K562 (cell line): Measurements from ENCODE around the gene MPPED2. TPM values are rescaled to one million over a fixed set of nuclear protein-coding genes. Genes with fewer than 3 reads are reported as not detected.

Source experiments
- ATAC-seq: fragments of 200-7000 bp; cut with Tn5 transposase; 3 replicates; pipeline ENCODE4 v1.9.1; 2020; ENCODE audit warnings: moderate library complexity
- BruUV-seq: library from RNA; stranded (reverse); fragments of 400-500 nt; replicated peaks from 2 replicates; lab custom pipeline; 2021; lab: Mats Ljungman, UMichigan
- CTCF ChIA-PET: fragments of 300-600 bp; formaldehyde crosslinking; extraction: SDS; loops from one replicate; lab custom pipeline; 2021; ENCODE audit warnings: low intra/inter-chr PET ratio; lab: Yijun Ruan, JAX
- POLR2A ChIA-PET: fragments of 300-600, 350-650 bp; sonication (Branson Sonifier 250); formaldehyde crosslinking; extraction: SDS; loops from one replicate; lab custom pipeline; 2021; ENCODE audit warnings: antibody characterized with exemption, inconsistent platforms; lab: Yijun Ruan, JAX
- DNase-seq, 4 experiments: peaks; one replicate each; pipeline versions ENCODE4 v3.0.0 to v3.0.0-alpha.2; 2011 to 2018; ENCODE audit warnings: low spot score in 3 of 4, mixed read lengths in 3 of 4; ENCODE audit errors: extremely low read depth in 1 of 4
- FAIRE-seq: peaks from 2 replicates; lab custom pipeline; 2011; peaks lifted over from hg19 to GRCh38; lab: Jason Lieb, UNC
- H2AFZ ChIP-seq: 2 replicates; pipeline ENCODE4 v1.6.0; 2011; ENCODE audit warnings: low read depth, low read length, control low read depth, inconsistent platforms
- H3K27ac ChIP-seq: fragments of 200-600 bp; 3 replicates; pipeline ENCODE4 v1.8.0; 2011; ENCODE audit warnings: low read depth, mild to moderate bottlenecking, control low read depth, inconsistent platforms, low read length, moderate library complexity, mixed read lengths; ENCODE audit errors: extremely low read depth
- H3K27me3 ChIP-seq, 2 experiments: fragments of 300-600 bp in 1 of 2; 2 replicates in 1 of 2; 3 replicates in 1 of 2; pipeline versions ENCODE4 v1.6.0 to v1.8.0; 2011; ENCODE audit warnings: inconsistent platforms in 2 of 2, low read length in 2 of 2, mild to moderate bottlenecking in 1 of 2, mixed read lengths in 1 of 2, moderate library complexity in 1 of 2; ENCODE audit not compliant: control insufficient read depth in 2 of 2, insufficient read depth in 2 of 2
- H3K36me3 ChIP-seq: fragments of 300-600 bp; 3 replicates; pipeline ENCODE4 v1.8.0; 2011; ENCODE audit warnings: mild to moderate bottlenecking, low read length, inconsistent platforms; ENCODE audit not compliant: control insufficient read depth, insufficient read depth
- H3K4me1 ChIP-seq, 2 experiments: fragments of 200-600 bp in 1 of 2; replicated peaks in 1 of 2; 2 replicates in 1 of 2; 3 replicates in 1 of 2; pipeline versions ENCODE4 v1.5.1 to v1.8.0; 2011; ENCODE audit warnings: inconsistent platforms in 2 of 2, low read length in 2 of 2, mild to moderate bottlenecking in 1 of 2, mixed read lengths in 1 of 2, moderate library complexity in 1 of 2; ENCODE audit not compliant: control insufficient read depth in 2 of 2, insufficient read depth in 2 of 2
- H3K4me2 ChIP-seq: 2 replicates; pipeline ENCODE4 v1.6.1; 2011; ENCODE audit warnings: low read length, control low read depth, inconsistent platforms, mixed read lengths; ENCODE audit not compliant: insufficient read depth
- H3K4me3 ChIP-seq: fragments of 200-600 bp; sonication (generic), shearing (Covaris generic); 2 replicates; pipeline ENCODE4 v1.5.1; 2016; ENCODE audit warnings: control low read depth, inconsistent platforms
- H3K79me2 ChIP-seq: fragments of 200-600 bp; 3 replicates; pipeline ENCODE4 v1.8.0; 2011; ENCODE audit warnings: low read length, inconsistent platforms; ENCODE audit not compliant: control insufficient read depth, insufficient read depth
- H3K9ac ChIP-seq, 2 experiments: 2 replicates each; pipeline versions ENCODE4 v1.6.0 to v1.6.1; 2011; ENCODE audit warnings: low read depth in 2 of 2, low read length in 2 of 2, control low read depth in 1 of 2, inconsistent platforms in 1 of 2, mild to moderate bottlenecking in 1 of 2, mixed read lengths in 1 of 2; ENCODE audit not compliant: insufficient read depth in 1 of 2
- H3K9me1 ChIP-seq: one replicate; pipeline ENCODE4 v1.6.0; 2011; ENCODE audit warnings: inconsistent platforms, mild to moderate bottlenecking, low read length, moderate library complexity; ENCODE audit not compliant: control insufficient read depth, insufficient read depth
- H3K9me3 ChIP-seq: replicated peaks from 2 replicates; pipeline ENCODE4 v1.5.1; 2011; ENCODE audit warnings: low read depth, low read length, inconsistent platforms; ENCODE audit not compliant: control insufficient read depth, insufficient read depth
- H4K20me1 ChIP-seq: replicated peaks from 2 replicates; pipeline ENCODE4 v1.6.1; 2011; ENCODE audit warnings: low read length, inconsistent platforms, mixed read lengths; ENCODE audit not compliant: control insufficient read depth, insufficient read depth
- NR2C2 ChIP-seq, 2 experiments: fragments of 200-800 bp in 1 of 2; sonication (Bioruptor generic) in 1 of 2; sonication (generic) in 1 of 2; formaldehyde crosslinking in 1 of 2; IDR thresholded peaks; 2 replicates each; pipeline versions ENCODE4 v1.6.1 to v1.8.0; 2016 to 2022; ENCODE audit warnings: mild to moderate bottlenecking in 1 of 2, missing compliant biosample characterization in 1 of 2, missing genetic modification characterization in 1 of 2, missing genetic modification reagents in 1 of 2
- SOX6 ChIP-seq: fragments of 450-650 bp; IDR thresholded peaks from 2 replicates; pipeline ENCODE4 v1.6.1; 2014; ENCODE audit warnings: mild to moderate bottlenecking
- TRIM24 ChIP-seq, 2 experiments: fragments of 450-650 bp; IDR thresholded peaks; 2 replicates each; pipeline ENCODE4 v1.6.1; 2016
- ZBTB1 ChIP-seq: sonication (generic); formaldehyde crosslinking; IDR thresholded peaks from 2 replicates; pipeline ENCODE4 v1.8.1; 2023; ENCODE audit warnings: missing genetic modification reagents, low read depth, mild to moderate bottlenecking, borderline replicate concordance
- ZC3H11A ChIP-seq: IDR thresholded peaks from 2 replicates; pipeline ENCODE4 v1.6.1; 2012; ENCODE audit warnings: low read depth, low read length, improper control_type of control experiment
- ZNF239 ChIP-seq: fragments of 250-450 bp; sonication (Bioruptor Pico); IDR thresholded peaks from 2 replicates; pipeline ENCODE4 v1.4.0; 2020; ENCODE audit warnings: mild to moderate bottlenecking
- ZNF583 ChIP-seq: fragments of 250-450 bp; sonication (Bioruptor Pico); IDR thresholded peaks from 2 replicates; pipeline ENCODE4 v1.4.0; 2020
- ZNF584 ChIP-seq: fragments of 200-800 bp; sonication (Bioruptor generic); IDR thresholded peaks from 2 replicates; pipeline ENCODE4 v1.6.1; 2016; ENCODE audit warnings: low read depth, mild to moderate bottlenecking, missing genetic modification characterization, missing compliant biosample characterization
- WGBS: fragments of 100-300 bp; shearing (Covaris generic); methylation state at CpG from one replicate; pipeline ENCODE4 v1.1.6; 2016; ENCODE audit warnings: low coverage, mixed read lengths; ENCODE audit not compliant: insufficient coverage; ENCODE audit errors: missing lambda C conversion rate; 5-methylcytosine and 5-hydroxymethylcytosine counted together
- in situ Hi-C: fragments of 300-500 bp; cut with MboI; formaldehyde crosslinking; loops from 4 replicates; pipeline ENCODE4 v1.15.0; 2018; ENCODE audit warnings: inconsistent platforms, mixed read lengths
- intact Hi-C: fragments of 100-400 bp; cut with micrococcal nuclease; formaldehyde crosslinking; loops from 2 replicates; pipeline ENCODE4 v1.14.2; 2022
- polyA plus RNA-seq, 8 experiments: library from polyadenylated mRNA; depleted of rRNA in 4 of 8; stranded (reverse) in 5 of 8; unstranded in 3 of 8; fragments of >200 nt; fragmentation: Nextera tagmentation in 2 of 8; fragmentation: Illumina TruSeq in 1 of 8; extraction: Ambion mirVana in 2 of 8; extraction: Trizol in 1 of 8; gene quantifications; 2 replicates each; pipeline versions ENCODE4 v1.2.1 to v1.2.3, GENCODE V29; 2011 to 2014; ENCODE audit warnings: inconsistent platforms in 1 of 8, missing spikeins in 1 of 8
- total RNA-seq, 7 experiments: library from RNA; depleted of rRNA in 6 of 7; stranded (reverse); fragments of >200 nt in 6 of 7; fragmentation: Illumina TruSeq in 2 of 7; extraction: Trizol in 2 of 7; gene quantifications; 2 replicates each; pipeline versions ENCODE4 v1.2.1 to v1.2.3, GENCODE V29; 2011 to 2021; ENCODE audit warnings: low replicate concordance in 1 of 7
- TF ChIP-seq, protein P1 (sequence below): sonication (generic); formaldehyde crosslinking; IDR thresholded peaks from 2 replicates; pipeline ENCODE4 v1.9.0; 2022; ENCODE audit warnings: mild to moderate bottlenecking, missing genetic modification reagents
- TF ChIP-seq, protein P2 (sequence below): sonication (generic); formaldehyde crosslinking; IDR thresholded peaks from 2 replicates; pipeline ENCODE4 v1.5.0; 2020; ENCODE audit warnings: missing genetic modification reagents
- TF ChIP-seq, protein P3 (sequence below): fragments of 450-650 bp; IDR thresholded peaks from 2 replicates; pipeline ENCODE4 v1.6.1; 2017; ENCODE audit warnings: antibody characterized with exemption
- TF ChIP-seq, protein P4 (sequence below): sonication (generic); formaldehyde crosslinking; IDR thresholded peaks from 2 replicates; pipeline ENCODE4 v1.8.0; 2022; ENCODE audit warnings: mild to moderate bottlenecking, missing genetic modification reagents

Gene MPPED2
- total and polyA plus RNA-seq, 9 of the 15 experiments (the other 6 are each of a cell fraction or from before 2014, with no cell fraction given) = not detected

DNA sequence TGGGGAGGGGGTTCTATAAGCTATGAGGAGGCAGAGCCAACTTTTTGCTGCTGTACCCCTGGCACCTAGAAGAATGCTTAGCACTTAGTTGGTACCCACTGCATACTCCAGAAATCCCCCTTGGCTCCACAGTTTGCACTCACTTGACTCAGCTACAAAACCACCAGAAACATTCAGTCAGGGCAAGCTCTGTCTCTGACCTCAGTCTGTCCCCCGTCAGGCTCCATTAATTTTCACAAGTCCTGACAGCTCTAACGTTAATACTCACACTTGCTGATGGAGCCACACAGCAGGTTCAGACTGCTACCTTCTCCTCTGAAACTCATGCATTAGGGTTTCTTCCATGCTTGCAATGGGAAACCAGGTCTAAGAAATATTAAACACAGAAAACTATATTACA is 81.7 kb downstream of the MPPED2 start:
- Histone ChIP-seq H3K9me3 (no peaks in the 10 kb centered on the region), H3K36me3 (no peaks in the 10 kb centered on the region), H2AFZ (no peak overlapping the region), H3K79me2 (no peaks in the 10 kb centered on the region), H3K9ac (no peak overlapping the region), H3K4me2 (no peak overlapping the region), H4K20me1 (no peaks in the 10 kb centered on the region), H3K9me1 (no peaks in the 10 kb centered on the region), H3K4me3 (no peak overlapping the region), H3K27ac (no peak overlapping the region), H3K4me1 (no peaks in the 10 kb centered on the region), H3K27me3 (no peaks in the 10 kb centered on the region)
- intact Hi-C loops = no loop called here
- 0% methylated on average over 2 of the region's 2 CpGs for WGBS
- no peak for FAIRE-seq
- no TSS peak for BruUV-seq
- TF ChIP-seq NR2C2 (CRISPR knock-in tag; IDR thresholded peaks at IDR 0.05) = no peak
- TF ChIP-seq NR2C2 (tag; IDR thresholded peaks at IDR 0.05) = no peak
- TF ChIP-seq ZC3H11A = no peak
- in situ Hi-C loops = no loop called here
- no peak for DNase-seq
- POLR2A ChIA-PET = no interaction called here
- ATAC-seq = no peak
- CTCF ChIA-PET = no interaction called here

DNA sequence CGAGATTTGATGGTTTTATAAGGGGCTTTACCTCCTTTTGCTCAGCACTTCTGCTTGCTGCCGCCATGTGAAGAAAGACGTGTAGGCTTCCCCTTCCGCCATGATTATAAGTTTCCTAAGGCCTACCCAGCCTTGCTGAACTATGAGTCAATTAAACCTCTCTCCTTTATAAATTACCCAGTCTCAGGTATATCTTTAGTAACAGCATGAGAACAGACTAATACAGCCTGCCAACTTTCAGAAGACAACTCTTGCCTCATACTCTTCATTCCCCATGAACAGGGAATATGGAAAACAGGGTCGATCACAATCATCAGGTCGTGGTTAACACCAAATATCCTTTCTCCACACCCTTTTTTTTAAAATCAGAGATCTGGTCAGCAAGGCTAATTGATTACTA is 83.0 kb downstream of the MPPED2 start:
- in situ Hi-C loops = no loop called here
- TF ChIP-seq TRIM24 (IDR thresholded peaks at IDR 0.05) (no peak), ZNF583 (no peak), ZBTB1 (CRISPR knock-in tag) (no peak), ZNF584 (CRISPR knock-in tag) (no peak), ZNF239 (CRISPR knock-in tag) (no peak), SOX6 (no peak)
- TF ChIP-seq, protein P1, sequence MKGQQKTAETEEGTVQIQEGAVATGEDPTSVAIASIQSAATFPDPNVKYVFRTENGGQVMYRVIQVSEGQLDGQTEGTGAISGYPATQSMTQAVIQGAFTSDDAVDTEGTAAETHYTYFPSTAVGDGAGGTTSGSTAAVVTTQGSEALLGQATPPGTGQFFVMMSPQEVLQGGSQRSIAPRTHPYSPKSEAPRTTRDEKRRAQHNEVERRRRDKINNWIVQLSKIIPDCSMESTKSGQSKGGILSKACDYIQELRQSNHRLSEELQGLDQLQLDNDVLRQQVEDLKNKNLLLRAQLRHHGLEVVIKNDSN (CRISPR knock-in tag) = no peak
- TF ChIP-seq, protein P2, sequence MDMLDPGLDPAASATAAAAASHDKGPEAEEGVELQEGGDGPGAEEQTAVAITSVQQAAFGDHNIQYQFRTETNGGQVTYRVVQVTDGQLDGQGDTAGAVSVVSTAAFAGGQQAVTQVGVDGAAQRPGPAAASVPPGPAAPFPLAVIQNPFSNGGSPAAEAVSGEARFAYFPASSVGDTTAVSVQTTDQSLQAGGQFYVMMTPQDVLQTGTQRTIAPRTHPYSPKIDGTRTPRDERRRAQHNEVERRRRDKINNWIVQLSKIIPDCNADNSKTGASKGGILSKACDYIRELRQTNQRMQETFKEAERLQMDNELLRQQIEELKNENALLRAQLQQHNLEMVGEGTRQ (CRISPR knock-in tag) = no peak
- TF ChIP-seq, protein P3, sequence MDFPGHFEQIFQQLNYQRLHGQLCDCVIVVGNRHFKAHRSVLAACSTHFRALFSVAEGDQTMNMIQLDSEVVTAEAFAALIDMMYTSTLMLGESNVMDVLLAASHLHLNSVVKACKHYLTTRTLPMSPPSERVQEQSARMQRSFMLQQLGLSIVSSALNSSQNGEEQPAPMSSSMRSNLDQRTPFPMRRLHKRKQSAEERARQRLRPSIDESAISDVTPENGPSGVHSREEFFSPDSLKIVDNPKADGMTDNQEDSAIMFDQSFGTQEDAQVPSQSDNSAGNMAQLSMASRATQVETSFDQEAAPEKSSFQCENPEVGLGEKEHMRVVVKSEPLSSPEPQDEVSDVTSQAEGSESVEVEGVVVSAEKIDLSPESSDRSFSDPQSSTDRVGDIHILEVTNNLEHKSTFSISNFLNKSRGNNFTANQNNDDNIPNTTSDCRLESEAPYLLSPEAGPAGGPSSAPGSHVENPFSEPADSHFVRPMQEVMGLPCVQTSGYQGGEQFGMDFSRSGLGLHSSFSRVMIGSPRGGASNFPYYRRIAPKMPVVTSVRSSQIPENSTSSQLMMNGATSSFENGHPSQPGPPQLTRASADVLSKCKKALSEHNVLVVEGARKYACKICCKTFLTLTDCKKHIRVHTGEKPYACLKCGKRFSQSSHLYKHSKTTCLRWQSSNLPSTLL = no peak
- TF ChIP-seq, protein P4, sequence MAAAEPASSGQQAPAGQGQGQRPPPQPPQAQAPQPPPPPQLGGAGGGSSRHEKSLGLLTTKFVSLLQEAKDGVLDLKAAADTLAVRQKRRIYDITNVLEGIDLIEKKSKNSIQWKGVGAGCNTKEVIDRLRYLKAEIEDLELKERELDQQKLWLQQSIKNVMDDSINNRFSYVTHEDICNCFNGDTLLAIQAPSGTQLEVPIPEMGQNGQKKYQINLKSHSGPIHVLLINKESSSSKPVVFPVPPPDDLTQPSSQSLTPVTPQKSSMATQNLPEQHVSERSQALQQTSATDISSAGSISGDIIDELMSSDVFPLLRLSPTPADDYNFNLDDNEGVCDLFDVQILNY (CRISPR knock-in tag) = no peak

More for the DNA sequence above, 83.0 kb downstream of the MPPED2 start:
- H3K9me3 ChIP-seq = no peaks in the 10 kb centered on the region
- H3K9me1 ChIP-seq = no peaks in the 10 kb centered on the region
- intact Hi-C loops = no loop called here
- no peak overlapping the region for H3K4me3 ChIP-seq
- no peak overlapping the region for H2AFZ ChIP-seq
- H4K20me1 ChIP-seq = no peaks in the 10 kb centered on the region
- DNase-seq (no peak), ATAC-seq (no peak), FAIRE-seq (no peak)
- H3K9ac ChIP-seq = no peak overlapping the region
- 0% methylated on average over 6 of the region's 6 CpGs for WGBS
- ChIA-PET POLR2A (no interaction called here), CTCF (no interaction called here)
- no peak overlapping the region for H3K4me2 ChIP-seq
- H3K36me3 ChIP-seq = no peaks in the 10 kb centered on the region
- no peak overlapping the region for H3K27ac ChIP-seq
- no peaks in the 10 kb centered on the region for H3K27me3 ChIP-seq
- no peaks in the 10 kb centered on the region for H3K79me2 ChIP-seq
- BruUV-seq = no TSS peak
- no peaks in the 10 kb centered on the region for H3K4me1 ChIP-seq
